Ectodermal cell (in vitro differentiated cells): ENCODE results near the gene DRD2.

ENCODE experiments used
- H3K27ac ChIP-seq: 2 replicates; pipeline ENCODE4 v1.7.0; 2013; ENCODE audit warnings: mild to moderate bottlenecking, low read depth, low read length; ENCODE audit not compliant: insufficient read depth, poor library complexity, severe bottlenecking
- H3K27me3 ChIP-seq: 2 replicates; pipeline ENCODE4 v1.7.0; 2013; ENCODE audit warnings: mild to moderate bottlenecking, low read length; ENCODE audit not compliant: insufficient read depth, control insufficient read depth, poor library complexity, severe bottlenecking
- H3K36me3 ChIP-seq: one replicate; pipeline ENCODE4 v1.7.0; 2013; ENCODE audit warnings: low read length; ENCODE audit not compliant: control insufficient read depth, insufficient read depth
- H3K4me1 ChIP-seq: one replicate; pipeline ENCODE4 v1.7.0; 2013; ENCODE audit warnings: low read length; ENCODE audit not compliant: control insufficient read depth, insufficient read depth
- H3K4me3 ChIP-seq: 2 replicates; pipeline ENCODE4 v1.7.0; 2013; ENCODE audit warnings: low read depth, low read length, control low read depth; ENCODE audit not compliant: insufficient read depth
- H3K9me3 ChIP-seq: 2 replicates; pipeline ENCODE4 v1.7.0; 2013; ENCODE audit warnings: mild to moderate bottlenecking, low read length, moderate library complexity; ENCODE audit not compliant: control insufficient read depth
- WGBS, 2 experiments: methylation state at CpG; one replicate each; pipeline ENCODE4 v1.1.7; 2013; ENCODE audit warnings: missing lambda C conversion rate in 2 of 2; 5-methylcytosine and 5-hydroxymethylcytosine counted together

The DRD2 gene

GRCh38 chr11:113405724-113406478 lies 69.3 kb downstream of the DRD2 start:
- H3K4me1 ChIP-seq = no peaks in the 10 kb centered on the region
- H3K27me3 ChIP-seq = no peaks in the 10 kb centered on the region
- 81 to 89% methylated on average over 7 of the region's 7 CpGs for WGBS, 2 experiments
- no peak overlapping the region for H3K27ac ChIP-seq
- H3K36me3 ChIP-seq = no peaks in the 10 kb centered on the region
- no peak overlapping the region for H3K4me3 ChIP-seq
- H3K9me3 ChIP-seq = no peaks in the 10 kb centered on the region

GRCh38 chr11:113404859-113405430 lies 70.3 kb downstream of the DRD2 start:
- no peaks in the 10 kb centered on the region for H3K27me3 ChIP-seq
- no peak overlapping the region for H3K4me3 ChIP-seq
- H3K27ac ChIP-seq = no peak overlapping the region
- 93 to 95% methylated on average over 7 of the region's 7 CpGs for WGBS, 2 experiments
- no peaks in the 10 kb centered on the region for H3K4me1 ChIP-seq
- no peaks in the 10 kb centered on the region for H3K9me3 ChIP-seq
- H3K36me3 ChIP-seq = no peaks in the 10 kb centered on the region

- Histone ChIP-seq H3K4me1 (no peaks in the 10 kb centered on the region), H3K4me3 (no peak overlapping the region), H3K36me3 (no peaks in the 10 kb centered on the region), H3K9me3 (no peaks in the 10 kb centered on the region), H3K27ac (no peak overlapping the region), H3K27me3 (no peaks in the 10 kb centered on the region)
- WGBS, 2 experiments = 73 to 76% methylated on average over 2 of the region's 2 CpGs
These were observed 73.5 kb downstream of the DRD2 start for GRCh38 chr11:113401718-113402117.

GRCh38 chr11:113400631-113401230 lies 74.5 kb downstream of the DRD2 start:
- Histone ChIP-seq H3K27me3 (no peaks in the 10 kb centered on the region), H3K4me1 (no peaks in the 10 kb centered on the region), H3K4me3 (no peak overlapping the region), H3K36me3 (no peaks in the 10 kb centered on the region), H3K27ac (no peak overlapping the region), H3K9me3 (no peaks in the 10 kb centered on the region)
- 70 to 77% methylated on average over 5 of the region's 5 CpGs for WGBS, 2 experiments

GRCh38 chr11:113398669-113399430 lies 76.3 kb downstream of the DRD2 start:
- 88 to 90% methylated on average over 24 of the region's 24 CpGs for WGBS, 2 experiments
- no peaks in the 10 kb centered on the region for H3K4me1 ChIP-seq
- no peaks in the 10 kb centered on the region for H3K36me3 ChIP-seq
- no peaks in the 10 kb centered on the region for H3K27me3 ChIP-seq
- H3K27ac ChIP-seq = no peak overlapping the region
- no peaks in the 10 kb centered on the region for H3K9me3 ChIP-seq
- no peak overlapping the region for H3K4me3 ChIP-seq

GRCh38 chr11:113397821-113398220 lies 77.4 kb downstream of the DRD2 start:
- Histone ChIP-seq H3K27me3 (no peaks in the 10 kb centered on the region), H3K9me3 (no peaks in the 10 kb centered on the region)
- 90 to 93% methylated on average over 4 of the region's 4 CpGs for WGBS, 2 experiments

GRCh38 chr11:113397212-113397611 lies 78.0 kb downstream of the DRD2 start:
- Histone ChIP-seq H3K27ac (no peak overlapping the region), H3K4me3 (no peak overlapping the region), H3K9me3 (no peaks in the 10 kb centered on the region), H3K4me1 (no peaks in the 10 kb centered on the region), H3K27me3 (peaks cover under 1% of the 10 kb centered on the region), H3K36me3 (no peaks in the 10 kb centered on the region)
- WGBS, 2 experiments = 81 to 87% methylated on average over 7 of the region's 7 CpGs

More at GRCh38 chr11:113397821-113398220, 77.4 kb downstream of the DRD2 start:
- Histone ChIP-seq H3K27ac (no peak overlapping the region), H3K36me3 (no peaks in the 10 kb centered on the region), H3K4me1 (no peaks in the 10 kb centered on the region), H3K4me3 (no peak overlapping the region)

- Histone ChIP-seq H3K4me3 (no peak overlapping the region), H3K27me3 (peaks cover 5% of the 10 kb centered on the region), H3K4me1 (no peaks in the 10 kb centered on the region), H3K36me3 (no peaks in the 10 kb centered on the region), H3K27ac (no peak overlapping the region), H3K9me3 (no peaks in the 10 kb centered on the region)
- 81% methylated on average over 1 of the region's 1 CpG for WGBS, 2 experiments
These were observed 78.5 kb downstream of the DRD2 start for GRCh38 chr11:113396690-113397089.

- no peaks in the 10 kb centered on the region for H3K9me3 ChIP-seq
- H3K27ac ChIP-seq = no peak overlapping the region
- WGBS, 2 experiments = 93 to 95% methylated on average over 9 of the region's 9 CpGs
- no peaks in the 10 kb centered on the region for H3K36me3 ChIP-seq
- H3K27me3 ChIP-seq = peaks cover 5% of the 10 kb centered on the region
- no peak overlapping the region for H3K4me3 ChIP-seq
- no peaks in the 10 kb centered on the region for H3K4me1 ChIP-seq
These were observed 79.3 kb downstream of the DRD2 start for GRCh38 chr11:113395782-113396336.

- WGBS, 2 experiments = 95 to 96% methylated on average over 11 of the region's 11 CpGs
- Histone ChIP-seq H3K4me1 (no peaks in the 10 kb centered on the region), H3K4me3 (no peak overlapping the region), H3K27ac (no peak overlapping the region), H3K9me3 (no peaks in the 10 kb centered on the region), H3K27me3 (peaks cover 5% of the 10 kb centered on the region), H3K36me3 (no peaks in the 10 kb centered on the region)
These were observed 80.3 kb downstream of the DRD2 start for GRCh38 chr11:113394919-113395318.
